Lung (tissue), 12 donors: ENCODE results near the gene SARNP. TPM values are rescaled to one million over a fixed set of nuclear protein-coding genes. Genes with fewer than 3 reads are reported as not detected.

Experiments
- ATAC-seq: fragments of 200-7000 bp; cut with Tn5 transposase; one replicate; pipeline ENCODE4 v1.9.1; 2020; ENCODE audit warnings: moderate number of reproducible peaks; ENCODE audit not compliant: insufficient read depth, low FRiP score
- DNase-seq, 3 donors: peaks; one replicate each; pipeline ENCODE4 v3.0.0-alpha.2; 2013 to 2017
- H3K27ac ChIP-seq, 2 donors: one replicate each; pipeline ENCODE4 v1.5.1; 2013; ENCODE audit warnings: mild to moderate bottlenecking in 2 of 2, moderate library complexity in 2 of 2, control low read depth in 1 of 2, inconsistent platforms in 1 of 2, low read depth in 1 of 2, low read length in 1 of 2
- H3K27me3 ChIP-seq, 3 donors: one replicate each; pipeline ENCODE4 v1.5.1; 2013; ENCODE audit warnings: low read length in 2 of 3; ENCODE audit not compliant: control insufficient read depth in 3 of 3, insufficient read depth in 3 of 3
- H3K36me3 ChIP-seq, 4 donors: one replicate each; pipeline ENCODE4 v1.5.1; 2013; ENCODE audit warnings: low read length in 4 of 4, mild to moderate bottlenecking in 1 of 4, moderate library complexity in 1 of 4; ENCODE audit not compliant: control insufficient read depth in 4 of 4, insufficient read depth in 4 of 4
- H3K4me1 ChIP-seq, 5 donors: one replicate each; pipeline ENCODE4 v1.5.1; 2013; ENCODE audit warnings: low read length in 5 of 5, mild to moderate bottlenecking in 2 of 5, moderate library complexity in 1 of 5; ENCODE audit not compliant: control insufficient read depth in 5 of 5, insufficient read depth in 5 of 5
- H3K4me3 ChIP-seq: one replicate; pipeline ENCODE4 v1.5.1; 2013; ENCODE audit warnings: mild to moderate bottlenecking, control low read depth, moderate library complexity
- H3K9ac ChIP-seq, 2 donors: one replicate each; pipeline ENCODE4 v1.5.1; 2013; ENCODE audit warnings: low read length in 2 of 2, control low read depth in 1 of 2; ENCODE audit not compliant: insufficient read depth in 1 of 2
- H3K9me3 ChIP-seq, 4 donors: one replicate each; pipeline ENCODE4 v1.5.1; 2013; ENCODE audit warnings: low read length in 3 of 4, mild to moderate bottlenecking in 1 of 4, moderate library complexity in 1 of 4; ENCODE audit not compliant: control insufficient read depth in 4 of 4, insufficient read depth in 3 of 4
- WGBS, 2 donors: extraction: QIAGEN DNeasy Blood & Tissue Kit; methylation state at CpG; one replicate each; pipeline ENCODE4 v1.1.7; 2013; 5-methylcytosine and 5-hydroxymethylcytosine counted together
- polyA plus RNA-seq, 2 donors: library from polyadenylated mRNA; stranded (reverse); fragments of 200-250 nt; gene quantifications; one replicate each; pipeline ENCODE4 v1.2.1, GENCODE V29; 2013
- total RNA-seq, 2 donors: library from RNA; depleted of rRNA in 1 of 2; stranded (reverse); fragments of >200 nt in 1 of 2; gene quantifications; one replicate each; pipeline ENCODE4 v1.2.1, GENCODE V29; 2014 to 2021
- TF ChIP-seq, protein P1 (sequence below): IDR thresholded peaks from 2 replicates; pipeline ENCODE4 v1.5.1; 2012; ENCODE audit warnings: mild to moderate bottlenecking; ENCODE audit errors: control extremely low read depth, extremely low read depth
- donor health status: control.
- donor health status: control.
- donor health status: Bipolar disorder and iron deficiency.
- donor health status: healthy.
- donor health status: DM: yes; HTN: yes; CAD: no.

SARNP gene
- total and polyA plus RNA-seq, 4 donors = 51.9 to 102 (median 82.2) TPM

DNA sequence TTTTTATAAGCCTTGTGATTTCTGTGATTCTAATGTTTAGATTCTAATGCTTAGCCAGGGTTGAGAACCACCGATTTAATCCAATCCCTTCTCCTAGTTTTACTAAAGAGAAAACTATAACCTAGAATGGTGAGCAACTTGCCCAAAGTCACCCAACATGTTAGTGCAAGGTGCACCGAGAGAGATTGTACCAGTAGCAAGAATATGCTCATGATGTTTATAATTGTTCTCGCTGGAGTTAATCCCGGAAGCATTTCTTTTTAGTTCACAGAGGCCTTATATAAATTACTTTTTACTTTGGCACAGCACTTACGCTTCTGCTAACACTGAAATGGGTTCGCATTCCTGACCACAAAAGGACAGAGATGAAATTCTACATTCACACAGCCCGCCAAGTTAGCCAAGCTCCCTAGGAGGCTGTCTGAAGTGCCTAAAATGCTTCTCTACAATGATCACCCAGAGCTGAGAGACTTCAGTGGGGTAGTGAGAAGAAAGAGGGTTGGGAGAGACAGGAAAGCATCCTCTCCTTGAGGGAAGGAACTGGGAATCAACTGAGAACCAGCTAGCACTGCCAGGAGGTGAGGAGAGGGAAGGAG lies 102.3 kb downstream of the SARNP start:
- 67 to 69% methylated on average over 7 of the region's 7 CpGs for WGBS, 2 donors
- Histone ChIP-seq H3K9me3 (no peaks in the 10 kb centered on the region), H3K4me3 (peak overlapping the region; percentile 69), H3K27me3 (no peaks in the 10 kb centered on the region), H3K27ac (peak overlapping the region; percentile 89 to 94), H3K4me1 (peaks cover 14 to 48% (median 21%) of the 10 kb centered on the region in 5 donors), H3K9ac (peak overlapping the region in 1 of 2 donors; percentile 26), H3K36me3 (peaks cover 0 to 8% (median 4%) of the 10 kb centered on the region in 4 donors)
- DNase-seq (no peak), ATAC-seq (no peak)
- TF ChIP-seq, protein P1, sequence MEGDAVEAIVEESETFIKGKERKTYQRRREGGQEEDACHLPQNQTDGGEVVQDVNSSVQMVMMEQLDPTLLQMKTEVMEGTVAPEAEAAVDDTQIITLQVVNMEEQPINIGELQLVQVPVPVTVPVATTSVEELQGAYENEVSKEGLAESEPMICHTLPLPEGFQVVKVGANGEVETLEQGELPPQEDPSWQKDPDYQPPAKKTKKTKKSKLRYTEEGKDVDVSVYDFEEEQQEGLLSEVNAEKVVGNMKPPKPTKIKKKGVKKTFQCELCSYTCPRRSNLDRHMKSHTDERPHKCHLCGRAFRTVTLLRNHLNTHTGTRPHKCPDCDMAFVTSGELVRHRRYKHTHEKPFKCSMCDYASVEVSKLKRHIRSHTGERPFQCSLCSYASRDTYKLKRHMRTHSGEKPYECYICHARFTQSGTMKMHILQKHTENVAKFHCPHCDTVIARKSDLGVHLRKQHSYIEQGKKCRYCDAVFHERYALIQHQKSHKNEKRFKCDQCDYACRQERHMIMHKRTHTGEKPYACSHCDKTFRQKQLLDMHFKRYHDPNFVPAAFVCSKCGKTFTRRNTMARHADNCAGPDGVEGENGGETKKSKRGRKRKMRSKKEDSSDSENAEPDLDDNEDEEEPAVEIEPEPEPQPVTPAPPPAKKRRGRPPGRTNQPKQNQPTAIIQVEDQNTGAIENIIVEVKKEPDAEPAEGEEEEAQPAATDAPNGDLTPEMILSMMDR = no peak

DNA sequence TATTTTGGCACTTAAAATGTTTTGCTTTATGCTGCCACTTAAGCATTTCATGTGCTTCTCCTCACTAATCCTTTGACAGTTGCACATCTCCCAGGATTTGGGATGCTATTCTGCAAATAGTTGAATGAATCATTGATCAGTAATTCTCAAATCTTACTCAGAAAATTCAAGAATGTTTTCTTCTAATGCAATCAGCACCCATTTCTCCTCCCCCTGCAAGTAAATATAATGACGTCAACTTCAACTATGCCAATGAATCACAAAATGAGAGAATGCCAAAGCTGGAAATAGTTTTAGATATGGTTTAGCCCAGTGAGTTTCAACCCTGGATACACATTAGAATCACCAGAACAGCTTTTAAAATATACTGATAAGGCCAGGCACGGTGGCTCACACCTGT lies 103.8 kb downstream of the SARNP start:
- Histone ChIP-seq H3K9me3 (no peaks in the 10 kb centered on the region), H3K9ac (no peak overlapping the region), H3K27ac (peak overlapping the region in 1 of 2 donors; percentile 61), H3K27me3 (peaks cover 0 to 3% (median 0%) of the 10 kb centered on the region in 3 donors), H3K4me3 (no peak overlapping the region), H3K4me1 (peaks cover 14 to 49% (median 18%) of the 10 kb centered on the region in 5 donors), H3K36me3 (peaks cover 0 to under 1% (median 0%) of the 10 kb centered on the region in 4 donors)
- ATAC-seq (no peak), DNase-seq (no peak)
- TF ChIP-seq, protein P1 = no peak
- 81 to 98% methylated on average over 2 of the region's 2 CpGs for WGBS, 2 donors

DNA sequence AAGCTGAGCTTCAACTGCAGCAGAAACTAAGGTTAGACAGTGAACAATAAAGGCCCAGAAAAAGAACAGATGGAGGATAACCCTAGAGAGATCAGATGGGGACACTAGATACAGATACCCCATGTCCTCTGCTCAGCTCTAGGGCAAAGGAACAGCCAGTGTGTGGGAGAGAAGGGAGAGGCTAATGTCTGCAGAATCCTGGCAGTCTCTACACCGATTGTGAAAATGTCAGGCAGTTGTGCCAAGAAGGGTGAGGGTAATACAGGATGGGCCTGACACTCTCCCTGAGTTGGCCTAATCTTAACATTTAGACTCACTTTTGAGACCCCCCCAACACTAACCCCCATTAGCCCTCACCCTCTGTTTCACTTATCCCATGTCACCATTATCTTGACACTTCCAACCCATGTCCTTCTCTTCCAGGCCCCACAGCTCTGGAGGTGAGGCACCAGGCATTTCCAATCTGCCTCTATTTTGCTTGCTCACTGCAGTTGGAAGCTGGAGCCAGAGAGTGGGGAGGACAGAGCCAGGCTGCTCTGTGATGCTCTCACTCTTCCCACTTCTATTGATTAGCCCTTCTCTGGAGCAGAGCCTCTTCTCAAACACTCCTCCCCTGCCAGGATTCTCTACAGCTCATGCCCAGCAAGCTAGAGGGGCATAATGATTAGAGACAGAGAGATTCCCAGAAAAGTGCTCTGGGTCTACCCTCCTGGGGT lies 104.7 kb downstream of the SARNP start:
- Histone ChIP-seq H3K9me3 (no peaks in the 10 kb centered on the region), H3K36me3 (no peaks in the 10 kb centered on the region), H3K9ac (no peak overlapping the region), H3K4me1 (peaks cover 10 to 48% (median 14%) of the 10 kb centered on the region in 5 donors), H3K27me3 (peaks cover 0 to 3% (median 0%) of the 10 kb centered on the region in 3 donors), H3K4me3 (no peak overlapping the region), H3K27ac (peak overlapping the region in 1 of 2 donors; percentile 85)
- 46 to 56% methylated on average over 1 of the region's 1 CpG for WGBS, 2 donors
- no peak for DNase-seq
- TF ChIP-seq, protein P1 = no peak
- ATAC-seq = no peak
